Activated CD4-positive, alpha-beta T cell treated with anti-CD3 and anti-CD28 coated beads, Interleukin-2, Interleukin-6, amounts not matched to agents 100 ng/mL and 50 ng/mL, durations not matched to agents 16 hours and 8 hours (primary cell): ENCODE results near the gene GPR50.

ENCODE experiments used
- DNase-seq: peaks from one replicate; pipeline ENCODE4 v3.0.0-alpha.2; 2020

Gene GPR50

DNA sequence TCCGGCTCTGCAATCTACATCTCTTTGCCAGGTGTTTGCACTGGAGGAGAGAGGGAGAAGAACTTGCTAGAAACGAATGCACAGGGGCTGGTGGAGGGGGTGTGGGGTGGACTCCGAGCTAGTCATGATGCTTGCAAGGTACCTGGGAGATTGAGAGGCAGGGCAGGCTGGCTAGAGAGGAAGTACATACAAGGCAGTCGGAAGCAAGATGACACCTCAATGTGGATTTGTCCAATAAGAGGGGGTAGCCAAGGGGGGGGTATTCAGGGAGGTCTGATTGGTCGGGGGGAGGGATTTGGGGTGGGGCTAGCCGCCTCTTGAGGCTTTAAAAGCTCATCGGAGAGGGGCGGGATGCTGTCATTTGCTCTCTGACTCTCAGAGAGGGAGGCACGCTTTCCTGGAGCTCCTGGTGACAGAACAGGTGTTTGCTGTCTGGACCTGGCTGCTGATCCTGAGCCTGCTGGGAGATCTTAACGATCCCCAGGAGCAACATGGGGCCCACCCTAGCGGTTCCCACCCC is at the start of gene GPR50:
TSS of gene GPR50 (plus strand) at position 354 of the 520 bp plus-strand sequence. CDS start at position 492, 138 bp downstream.
- no peak for DNase-seq

DNA sequence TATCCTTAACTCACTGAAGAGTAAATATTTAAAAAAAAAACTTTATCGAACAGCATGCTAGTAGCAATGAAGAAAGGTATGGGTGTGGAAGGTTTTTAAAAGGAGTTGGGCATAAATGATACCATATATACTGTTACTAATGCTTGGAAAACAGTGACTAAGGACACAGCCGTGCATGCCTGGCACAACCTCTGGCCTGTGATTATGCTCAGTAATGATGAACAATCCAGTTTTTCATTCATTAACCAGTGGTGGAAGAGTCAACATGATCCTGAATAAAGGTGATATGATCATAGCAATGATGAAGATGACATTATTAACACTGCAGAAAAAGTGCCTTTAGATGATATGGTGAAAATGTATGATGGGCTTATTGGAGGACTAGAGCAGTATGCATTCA is 43.9 kb upstream of the GPR50 start:
- DNase-seq: no peak

DNA sequence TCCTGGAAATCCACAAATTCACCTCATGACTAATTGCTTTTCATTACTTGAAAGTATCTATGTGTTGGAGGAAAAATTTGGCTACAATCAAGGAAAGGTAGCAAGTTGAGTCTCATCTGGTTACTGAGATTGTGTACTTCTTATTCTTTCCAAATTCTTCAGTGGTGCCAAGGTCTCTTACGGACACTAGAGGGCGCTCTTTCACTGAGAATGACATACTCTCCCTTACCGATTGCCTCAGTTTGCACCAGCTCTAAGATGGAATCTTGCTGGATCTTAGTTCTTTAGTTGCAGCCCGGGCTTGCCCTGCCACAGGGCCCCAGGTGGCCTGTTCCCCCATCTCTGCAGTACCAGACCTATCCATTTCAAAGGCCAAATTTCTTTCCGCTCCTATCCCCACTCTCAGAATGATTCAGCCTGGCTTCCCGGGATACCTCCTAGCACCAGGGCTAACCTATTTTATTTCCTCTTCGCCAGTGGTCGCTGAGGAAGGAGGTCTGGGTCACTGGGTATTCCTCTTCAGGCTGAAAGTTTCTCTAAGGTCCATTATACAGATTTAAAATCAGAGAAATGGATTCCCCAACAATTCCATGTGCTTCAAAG is 24.6 kb upstream of the GPR50 start:
- DNase-seq: peak; percentile 62

DNA sequence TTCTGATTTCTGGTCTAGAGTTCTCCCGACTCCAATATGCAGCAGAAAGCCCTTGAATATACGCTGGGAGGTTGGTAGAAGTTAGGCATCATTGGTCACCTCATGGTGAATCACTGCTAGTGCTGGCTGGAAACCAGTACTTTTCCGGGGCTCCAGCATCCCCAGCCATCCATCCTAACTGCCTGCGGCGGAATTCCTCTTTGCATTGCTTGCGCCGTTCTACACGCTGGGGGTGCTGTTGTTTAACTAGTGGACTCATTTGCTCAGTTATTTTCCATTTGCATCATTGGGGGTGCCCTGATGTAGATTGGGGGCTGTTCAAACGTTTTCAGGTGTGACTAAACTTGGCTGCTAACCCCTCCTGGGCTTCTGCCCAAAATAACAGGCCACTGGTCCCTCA is 23.3 kb upstream of the GPR50 start:
- DNase-seq: no peak

DNA sequence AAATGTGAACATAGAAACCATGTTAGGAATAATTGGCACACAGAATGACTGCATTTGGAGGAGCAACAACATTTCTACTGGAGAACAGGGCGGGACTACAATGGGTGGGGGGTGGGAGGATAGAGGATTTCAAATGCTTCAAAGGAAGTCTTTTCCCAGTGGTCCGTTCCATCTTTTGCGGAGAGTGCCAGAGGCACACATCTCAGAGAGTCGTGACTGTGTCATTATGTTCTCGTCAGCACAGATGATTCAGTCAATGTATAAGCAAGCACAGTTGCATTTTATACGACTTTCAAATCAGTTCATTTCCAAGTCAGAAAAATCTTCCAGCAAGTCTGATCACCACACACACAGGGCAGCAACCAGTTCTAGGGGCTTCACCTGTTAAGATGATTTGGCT is 22.7 kb upstream of the GPR50 start:
- no peak for DNase-seq

DNA sequence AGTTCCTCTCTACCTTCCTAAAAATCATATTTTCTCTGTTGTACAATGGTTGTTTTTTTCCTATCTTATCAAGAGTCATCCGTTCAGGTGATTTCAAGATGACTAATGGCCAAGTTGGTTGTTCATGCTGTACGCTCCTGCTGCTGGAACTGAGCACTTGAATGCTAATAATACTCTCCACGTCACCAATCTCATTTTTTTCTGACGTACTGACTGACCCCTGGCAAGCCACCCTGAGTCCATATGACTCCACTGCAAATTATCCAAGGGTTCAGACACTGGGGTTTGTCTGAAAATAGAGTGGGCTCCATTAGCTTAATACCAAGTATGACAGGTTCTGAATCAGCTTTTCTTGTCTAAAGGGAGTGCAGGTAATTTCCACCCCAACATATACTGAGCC is 21.1 kb upstream of the GPR50 start:
- no peak for DNase-seq

DNA sequence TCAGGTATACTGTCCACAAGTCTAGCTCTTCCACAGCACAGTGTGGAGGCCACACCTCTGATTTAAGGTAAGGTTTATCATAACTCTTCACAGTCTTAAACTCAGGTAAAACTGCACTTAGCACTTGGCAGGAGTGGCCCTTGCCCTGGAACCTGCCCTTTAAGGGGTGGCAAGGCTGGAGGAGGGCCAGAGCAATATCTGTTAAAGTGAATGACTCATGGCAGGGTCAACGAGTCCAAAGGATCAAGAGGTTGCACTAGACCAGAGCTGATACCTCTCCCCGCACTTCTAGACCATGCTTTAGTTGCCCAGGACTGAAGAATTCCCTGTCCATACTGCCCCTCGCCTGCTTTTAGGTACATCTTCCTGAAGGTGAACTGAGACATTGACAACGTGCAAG is 14.7 kb upstream of the GPR50 start:
- DNase-seq: no peak

DNA sequence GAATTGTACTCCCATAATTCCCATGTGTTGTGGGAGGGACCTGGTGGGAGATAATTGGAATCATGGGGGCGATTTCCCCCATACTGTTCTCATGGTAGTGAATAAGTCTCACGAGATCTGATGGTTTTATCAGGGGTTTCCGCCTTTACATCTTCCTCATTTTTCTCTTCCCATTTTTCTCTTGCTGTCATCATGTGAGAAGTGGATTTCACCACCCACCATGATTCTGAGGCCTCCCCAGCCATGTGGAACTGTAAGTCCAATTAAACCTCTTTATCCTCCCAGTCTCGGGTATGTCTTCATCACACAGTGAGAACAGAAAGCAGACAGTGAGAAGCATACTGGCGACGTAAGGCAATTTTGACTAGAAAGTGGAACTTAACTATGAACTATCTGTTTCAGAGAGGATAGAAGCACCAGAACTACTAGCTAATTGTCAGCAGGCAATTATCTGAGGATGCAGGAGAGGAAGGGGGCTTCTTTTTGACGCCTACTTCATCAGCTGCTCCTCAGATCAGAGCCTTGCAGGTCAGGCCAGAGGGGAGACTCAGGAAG is 8.5 kb upstream of the GPR50 start:
- DNase-seq: no peak

DNA sequence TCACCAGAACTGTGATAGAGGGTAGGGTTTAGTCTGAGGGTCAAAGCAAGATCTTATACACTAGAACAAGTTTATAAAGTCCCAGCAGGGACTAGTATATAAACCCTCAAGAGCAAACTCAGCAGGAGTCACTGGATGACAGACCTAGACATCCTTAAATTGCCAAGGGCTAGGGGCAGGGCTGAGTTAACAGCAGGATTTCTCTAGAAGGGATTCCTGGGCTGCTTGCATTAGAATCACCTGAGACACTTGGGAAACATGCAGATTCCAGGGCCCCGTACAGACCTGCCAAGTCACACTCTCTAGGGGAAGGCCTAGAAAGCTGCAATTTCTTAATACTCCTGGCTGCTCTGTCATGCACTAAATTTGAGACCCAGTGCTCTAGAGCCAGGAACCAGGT is 6.6 kb upstream of the GPR50 start:
- no peak for DNase-seq

DNA sequence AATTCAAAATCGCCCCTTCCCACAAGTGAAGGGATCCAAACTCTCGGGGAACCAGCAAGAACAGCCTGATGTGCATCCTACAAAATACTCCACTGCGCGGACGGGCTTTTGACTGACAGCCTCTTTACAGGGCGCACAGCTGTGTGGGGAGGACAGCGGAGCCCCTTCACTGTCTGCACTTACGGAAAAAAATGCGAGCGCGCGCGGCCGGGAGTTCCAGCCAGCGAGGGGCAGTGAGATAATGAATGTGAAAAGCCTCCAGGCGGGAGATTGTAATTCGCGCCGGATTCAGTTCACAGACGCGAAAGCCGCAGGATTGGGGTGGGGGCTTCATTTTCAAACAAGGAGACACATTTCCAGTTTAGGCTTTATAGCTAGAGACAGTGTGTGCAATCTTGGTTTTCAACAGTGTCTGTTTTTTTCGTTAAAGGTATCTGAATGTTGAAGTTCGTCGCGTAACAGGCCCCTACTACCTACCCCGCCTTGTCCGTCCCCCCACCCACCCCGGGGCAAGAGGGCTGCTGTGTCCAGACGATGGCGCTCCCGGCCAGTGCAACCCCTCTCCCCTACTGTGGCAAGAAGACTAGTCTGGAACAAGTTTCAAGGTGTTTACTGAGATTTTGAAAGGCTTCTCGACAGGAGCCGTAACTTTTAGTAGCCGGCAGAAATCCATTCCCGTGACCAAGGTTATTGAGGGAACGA is 1.7 kb upstream of the GPR50 start:
- no peak for DNase-seq

DNA sequence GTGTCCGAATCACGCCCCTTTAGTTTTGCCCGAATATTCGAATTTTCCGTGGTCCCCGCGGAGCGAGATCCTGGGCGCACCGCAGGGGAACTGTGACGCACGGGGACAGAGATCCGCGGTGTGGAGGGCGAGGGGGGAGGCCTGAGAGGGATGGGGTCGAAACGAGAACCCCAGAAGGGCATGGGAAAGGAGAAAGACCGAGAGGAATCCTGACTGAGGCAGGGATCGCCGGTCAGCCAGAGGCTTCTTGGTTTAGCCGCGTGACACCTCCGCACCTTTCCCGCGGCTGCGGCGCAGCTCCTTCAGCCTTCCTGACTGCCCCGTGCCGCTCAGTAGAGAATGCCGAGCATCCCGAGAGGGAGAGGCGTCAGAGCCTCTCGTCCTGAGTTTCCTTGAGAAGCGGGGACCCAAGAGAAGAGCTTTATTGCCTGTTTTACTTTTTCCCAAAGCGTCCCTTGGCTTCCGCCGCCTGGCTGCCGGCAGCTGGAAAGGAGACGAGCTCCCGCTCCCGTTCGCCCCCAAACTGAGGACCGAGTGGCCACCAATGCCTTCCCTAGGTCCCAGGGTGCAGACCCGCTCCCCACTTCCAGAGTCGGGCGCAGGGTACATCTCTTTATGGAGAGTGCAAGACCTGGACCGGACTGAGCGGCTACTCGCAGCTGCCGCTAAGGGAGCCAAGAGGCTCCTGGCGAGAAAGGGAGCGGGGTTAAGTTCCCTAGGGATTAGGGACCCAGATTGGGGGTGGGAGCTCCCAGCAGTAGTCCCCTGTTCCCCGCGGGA is 911 bp upstream of the GPR50 start:
- no peak for DNase-seq

DNA sequence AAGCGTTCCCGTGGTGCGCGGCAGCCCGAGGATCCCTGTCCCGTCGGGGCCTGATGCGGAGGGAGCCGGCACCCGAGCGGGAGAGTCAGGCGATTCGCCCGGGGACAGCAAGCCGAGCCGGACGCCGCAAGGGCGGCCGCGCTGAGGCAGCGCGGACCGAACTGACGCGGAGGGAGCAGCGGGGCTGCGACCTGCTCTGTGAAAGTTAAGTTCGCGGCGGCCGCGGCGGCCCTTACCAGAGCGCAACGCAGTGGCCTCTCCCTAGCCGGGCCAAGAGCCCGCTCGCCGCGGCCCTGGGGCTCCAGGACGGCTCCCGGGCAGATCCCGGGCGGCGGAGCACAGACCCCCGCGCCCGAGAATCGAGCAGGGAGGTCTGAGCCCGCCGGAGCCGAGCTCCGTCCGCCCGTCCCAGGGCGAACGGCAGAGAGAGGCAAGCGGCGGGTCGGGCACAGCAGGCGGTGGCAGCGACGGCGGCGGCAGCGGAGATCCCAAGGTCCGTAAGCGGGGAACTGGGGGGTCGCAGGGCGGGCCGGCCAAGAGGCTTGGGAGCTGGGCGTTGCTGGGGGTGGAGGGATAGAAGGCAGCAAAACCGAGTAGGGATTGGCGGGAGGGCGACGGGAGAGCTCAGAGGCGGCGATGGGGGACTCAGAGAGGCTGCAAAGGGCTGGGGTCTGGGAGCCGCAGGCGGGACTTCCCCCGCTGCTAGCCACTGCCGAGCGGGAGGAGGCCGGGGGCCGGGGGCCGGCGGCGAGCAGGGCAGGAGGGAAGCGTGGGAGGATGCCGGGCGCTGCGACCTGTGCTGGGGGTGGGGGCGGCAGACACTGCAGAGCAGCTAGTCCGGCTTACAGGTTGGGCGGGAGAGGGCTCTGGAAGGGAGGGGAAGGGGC is 1.0 kb downstream of the GPR50 start:
- no peak for DNase-seq

DNA sequence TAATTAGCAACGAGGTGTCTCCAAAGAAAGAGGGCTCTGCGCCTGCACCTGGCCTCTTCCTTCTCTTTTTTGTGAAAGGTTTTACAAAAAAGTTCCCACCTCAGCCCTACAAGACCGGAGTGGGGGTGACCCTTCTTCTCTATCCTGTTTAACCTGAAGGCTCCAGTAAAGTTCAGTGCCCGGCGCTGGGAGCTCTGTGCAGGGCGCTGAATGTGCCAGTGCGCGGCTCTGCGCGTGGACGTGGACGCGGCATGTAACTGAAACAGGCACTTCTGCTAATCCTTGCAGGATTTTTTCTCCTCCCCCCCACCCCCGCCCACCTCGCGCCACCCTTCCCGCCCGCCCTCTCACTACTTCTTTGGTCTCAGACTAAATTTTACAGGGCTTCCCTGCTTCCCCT is 2.4 kb downstream of the GPR50 start:
- DNase-seq: no peak

DNA sequence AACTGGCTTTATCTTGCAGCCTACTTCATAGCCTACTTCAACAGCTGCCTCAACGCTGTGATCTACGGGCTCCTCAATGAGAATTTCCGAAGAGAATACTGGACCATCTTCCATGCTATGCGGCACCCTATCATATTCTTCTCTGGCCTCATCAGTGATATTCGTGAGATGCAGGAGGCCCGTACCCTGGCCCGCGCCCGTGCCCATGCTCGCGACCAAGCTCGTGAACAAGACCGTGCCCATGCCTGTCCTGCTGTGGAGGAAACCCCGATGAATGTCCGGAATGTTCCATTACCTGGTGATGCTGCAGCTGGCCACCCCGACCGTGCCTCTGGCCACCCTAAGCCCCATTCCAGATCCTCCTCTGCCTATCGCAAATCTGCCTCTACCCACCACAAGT is 4.0 kb downstream of the GPR50 start:
- no peak for DNase-seq

DNA sequence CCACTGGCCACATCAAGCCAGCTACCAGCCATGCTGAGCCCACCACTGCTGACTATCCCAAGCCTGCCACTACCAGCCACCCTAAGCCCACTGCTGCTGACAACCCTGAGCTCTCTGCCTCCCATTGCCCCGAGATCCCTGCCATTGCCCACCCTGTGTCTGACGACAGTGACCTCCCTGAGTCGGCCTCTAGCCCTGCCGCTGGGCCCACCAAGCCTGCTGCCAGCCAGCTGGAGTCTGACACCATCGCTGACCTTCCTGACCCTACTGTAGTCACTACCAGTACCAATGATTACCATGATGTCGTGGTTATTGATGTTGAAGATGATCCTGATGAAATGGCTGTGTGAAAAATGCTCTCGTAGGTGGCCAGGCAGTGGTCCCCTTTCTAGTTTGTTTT is 4.7 kb downstream of the GPR50 start:
- no peak for DNase-seq

DNA sequence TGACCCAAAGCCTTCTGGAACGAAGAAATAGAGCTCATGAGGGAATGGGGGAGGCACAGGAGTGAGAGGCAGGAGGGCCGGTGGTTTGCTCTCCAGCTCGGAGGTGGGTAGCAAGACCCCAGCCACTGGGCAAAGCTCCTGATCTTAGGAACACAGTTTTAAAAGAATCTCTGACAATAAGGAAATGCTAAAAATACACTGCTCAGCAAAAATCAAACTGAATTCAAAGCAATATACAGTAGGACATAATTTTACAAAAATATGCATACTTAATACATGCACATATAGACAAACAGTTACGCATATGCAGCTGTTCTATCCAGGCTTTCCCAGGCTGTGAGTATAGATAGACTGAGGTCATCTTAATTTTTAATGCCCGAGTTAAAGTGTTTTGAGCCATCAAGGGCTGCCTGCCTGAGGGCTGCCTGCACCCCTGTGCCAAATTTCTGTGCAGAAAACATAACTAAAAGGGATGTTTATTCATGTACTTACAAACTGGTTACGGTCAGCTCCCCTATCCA is 6.9 kb downstream of the GPR50 start:
- DNase-seq: no peak

DNA sequence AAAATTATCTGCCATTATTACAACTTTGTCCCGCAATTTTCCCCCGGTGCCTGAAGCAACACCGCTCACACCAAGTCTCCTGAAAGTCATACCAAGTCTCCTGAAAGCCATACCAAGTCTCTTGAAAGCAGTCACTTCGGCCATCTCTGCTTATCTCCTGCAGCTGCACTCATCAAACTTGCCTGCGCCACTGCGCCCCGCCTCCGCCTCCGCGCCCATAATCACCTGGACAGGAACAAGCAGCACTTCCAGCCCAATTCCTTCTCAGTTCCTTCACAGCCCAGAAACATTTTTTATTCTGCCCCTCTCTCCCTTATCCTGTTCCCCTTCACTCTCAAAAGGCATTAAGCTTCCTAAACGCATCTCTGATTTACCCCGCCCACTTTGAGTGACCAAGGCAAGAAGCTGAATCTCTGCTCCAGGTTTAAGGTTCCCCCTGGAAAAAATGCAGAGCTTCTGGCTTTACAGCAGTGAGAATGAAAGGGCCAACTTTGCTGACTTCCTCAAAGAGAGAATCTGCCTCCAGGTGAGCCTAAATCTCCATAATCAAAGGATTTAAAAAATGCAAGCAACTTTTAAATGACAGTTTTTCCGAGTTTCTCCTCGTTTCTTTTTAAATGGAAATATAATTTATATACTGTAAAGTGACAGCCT is 7.7 kb downstream of the GPR50 start:
- DNase-seq: no peak

DNA sequence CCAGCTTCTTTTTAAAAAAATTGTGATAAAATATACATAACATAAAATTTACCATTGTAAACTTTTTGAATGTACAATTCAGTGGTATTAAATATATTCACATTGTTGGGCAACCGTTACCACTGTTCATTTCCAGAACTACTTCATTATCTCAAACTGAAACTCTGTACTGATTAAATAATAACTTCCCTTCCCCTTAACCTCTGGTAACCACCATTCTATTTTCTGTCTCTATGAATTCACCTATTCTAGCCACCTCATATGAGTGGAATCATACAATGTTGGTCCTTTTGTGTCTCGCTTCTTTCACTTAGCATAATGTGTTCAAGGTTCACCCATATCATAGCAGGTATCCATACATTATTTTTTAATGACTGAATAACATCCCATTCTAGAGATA is 8.3 kb downstream of the GPR50 start:
- DNase-seq: no peak

DNA sequence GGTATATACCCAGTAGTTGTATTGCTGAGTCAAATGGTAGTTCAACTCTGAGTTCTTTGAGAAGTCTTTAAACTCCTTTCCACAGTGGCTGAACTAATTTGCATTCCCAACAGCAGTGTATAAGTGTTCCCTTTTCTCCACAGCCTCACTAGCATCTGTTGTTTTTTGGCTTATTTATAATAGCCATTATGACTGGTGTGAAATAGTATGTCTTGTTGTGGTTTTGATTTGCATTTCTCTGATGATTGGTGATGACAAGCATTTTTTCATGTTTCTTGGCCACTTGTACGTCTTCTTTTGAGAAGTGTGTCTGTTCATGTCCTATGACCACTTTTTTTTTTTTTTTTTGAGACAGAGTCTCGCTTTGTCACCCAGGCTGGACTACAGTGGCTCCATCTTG is 30.5 kb downstream of the GPR50 start:
- no peak for DNase-seq

DNA sequence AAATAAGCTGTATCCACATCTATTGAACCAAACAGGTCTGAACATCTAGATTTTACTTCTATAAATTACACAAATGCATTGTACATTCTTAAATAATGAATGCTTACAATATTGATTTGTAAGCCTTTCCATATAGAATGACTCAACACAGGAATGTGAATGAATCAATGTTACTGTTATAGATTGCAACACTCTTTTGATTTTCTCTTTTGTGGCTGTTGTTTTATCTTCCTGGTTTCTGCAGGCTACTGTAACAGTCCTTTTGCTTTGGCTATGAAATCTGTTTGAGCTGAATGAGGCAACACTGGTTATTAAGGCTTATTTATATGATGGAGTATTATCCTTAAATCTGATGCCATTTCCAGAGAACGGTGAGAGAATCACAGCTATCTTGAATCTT is 49.5 kb downstream of the GPR50 start:
- no peak for DNase-seq

DNA sequence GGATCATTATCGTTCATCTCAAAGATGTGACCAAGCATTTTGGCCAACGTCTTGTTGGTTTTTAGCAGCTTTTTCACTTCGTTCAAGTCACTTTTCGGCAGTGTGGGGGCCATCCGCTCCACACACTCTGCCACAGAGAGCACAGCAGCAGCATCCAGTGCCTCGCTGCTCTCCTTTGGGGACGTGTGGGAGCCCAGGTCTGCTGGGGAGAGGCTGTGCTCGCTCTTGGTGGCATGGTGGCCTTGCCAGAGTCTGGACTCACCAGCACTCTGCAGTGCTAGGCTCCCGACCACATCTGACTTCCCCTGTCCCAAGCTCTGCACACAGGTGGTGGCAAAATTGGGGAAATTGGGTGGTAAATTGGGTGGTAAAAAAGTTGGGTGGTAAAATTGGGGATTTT is 50.6 kb downstream of the GPR50 start:
- DNase-seq: no peak

DNA sequence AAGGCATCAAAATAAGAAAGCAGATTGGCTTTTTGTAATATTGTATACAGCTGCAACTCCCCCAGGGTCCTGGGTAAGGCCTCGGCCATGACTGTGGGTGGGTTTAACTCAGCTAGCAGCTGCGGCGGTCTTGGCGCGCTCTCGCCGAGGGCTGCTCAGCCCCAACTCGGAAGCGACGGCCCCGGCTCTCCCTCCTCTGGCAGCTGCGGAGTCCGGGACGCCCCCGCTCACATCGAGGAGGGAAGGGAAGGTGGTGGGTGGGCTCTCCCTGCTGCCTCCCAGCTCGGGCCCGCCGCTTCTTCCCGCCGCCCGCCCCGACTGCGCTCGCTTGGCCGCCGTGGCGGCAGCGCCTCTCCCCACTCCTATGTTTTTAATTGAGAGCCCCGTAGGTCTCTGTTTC is 51.2 kb downstream of the GPR50 start:
- no peak for DNase-seq
